OCI-LY7 (cell line): ENCODE measurements around the gene ZSCAN10. TPM values are rescaled to one million over a fixed set of nuclear protein-coding genes. Genes with fewer than 3 reads are reported as not detected.

Source experiments
- BruUV-seq: library from RNA; stranded (reverse); fragments of 400-500 nt; replicated peaks from 2 replicates; lab custom pipeline; 2021; lab: Mats Ljungman, UMichigan
- CTCF ChIA-PET: fragments of 300-600 bp; sonication (Branson Sonifier 250); formaldehyde crosslinking; loops from one replicate; lab custom pipeline; 2022; ENCODE audit warnings: antibody characterized with exemption; ENCODE audit not compliant: unreplicated experiment; lab: Charles Lee
- POLR2A ChIA-PET: fragments of 300-600 bp; sonication (Branson Sonifier 250); formaldehyde crosslinking; loops from one replicate; lab custom pipeline; 2022; ENCODE audit warnings: antibody characterized with exemption; lab: Charles Lee
- DNase-seq: peaks from one replicate; pipeline ENCODE4 v3.0.0-alpha.2; 2015; ENCODE audit warnings: low spot score
- H2AFZ ChIP-seq: fragments of 200-600 bp; sonication (generic), shearing (Covaris generic); 2 replicates; pipeline ENCODE4 v1.6.1; 2014; ENCODE audit warnings: mild to moderate bottlenecking, antibody characterized with exemption, low read length, moderate library complexity
- H3K27ac ChIP-seq: fragments of 200-600 bp; sonication (generic); 2 replicates; pipeline ENCODE4 v1.5.1; 2014; ENCODE audit warnings: mixed run types, low read depth, mild to moderate bottlenecking, moderate library complexity, low read length, inconsistent platforms; ENCODE audit not compliant: poor library complexity, severe bottlenecking
- H3K36me3 ChIP-seq: fragments of 200-600 bp; sonication (generic); 2 replicates; pipeline ENCODE4 v1.6.1; 2014; ENCODE audit warnings: mild to moderate bottlenecking, antibody characterized with exemption, low read length, moderate library complexity, mixed read lengths; ENCODE audit not compliant: insufficient read depth
- H3K4me1 ChIP-seq: fragments of 200-600 bp; sonication (generic); 2 replicates; pipeline ENCODE4 v1.5.1; 2014; ENCODE audit warnings: mild to moderate bottlenecking, low read length; ENCODE audit not compliant: insufficient read depth, poor library complexity, severe bottlenecking
- H3K4me2 ChIP-seq: fragments of 200-600 bp; sonication (generic); 2 replicates; pipeline ENCODE4 v1.6.1; 2014; ENCODE audit warnings: mild to moderate bottlenecking, low read length
- H3K4me3 ChIP-seq: fragments of 200-600 bp; sonication (generic); 2 replicates; pipeline ENCODE4 v1.5.1; 2014; ENCODE audit warnings: mild to moderate bottlenecking, low read depth, low read length; ENCODE audit not compliant: poor library complexity, severe bottlenecking
- H3K79me2 ChIP-seq: fragments of 200-600 bp; sonication (generic); 2 replicates; pipeline ENCODE4 v1.6.1; 2016; ENCODE audit warnings: low read depth, mild to moderate bottlenecking, low read length, moderate library complexity, mixed read lengths; ENCODE audit not compliant: insufficient read depth
- H3K9me2 ChIP-seq: fragments of 200-600 bp; sonication (generic); 2 replicates; pipeline ENCODE4 v1.6.1; 2016; ENCODE audit warnings: mild to moderate bottlenecking, low read length, mixed read lengths; ENCODE audit not compliant: insufficient read depth
- H3K9me3 ChIP-seq: fragments of 200-600 bp; sonication (generic); 2 replicates; pipeline ENCODE4 v1.6.1; 2014; ENCODE audit warnings: mild to moderate bottlenecking, mixed run types, low read length, mixed read lengths
- H4K20me1 ChIP-seq: fragments of 200-600 bp; sonication (generic); 2 replicates; pipeline ENCODE4 v1.6.1; 2014; ENCODE audit warnings: mild to moderate bottlenecking, antibody characterized with exemption, low read length, moderate library complexity, mixed read lengths; ENCODE audit not compliant: insufficient read depth
- EZH2phosphoT487 ChIP-seq: fragments of 200-600 bp; sonication (generic); IDR thresholded peaks from 2 replicates; pipeline ENCODE4 v1.6.1; 2018; ENCODE audit warnings: low read depth, borderline replicate concordance, mild to moderate bottlenecking, mixed run types, antibody characterized with exemption, low read length, moderate library complexity, mixed read lengths
- intact Hi-C: fragments of 100-400 bp; cut with micrococcal nuclease; formaldehyde crosslinking; loops from one replicate; pipeline ENCODE4 v1.10.0; 2022; ENCODE audit not compliant: unreplicated experiment
- total RNA-seq, 2 experiments: library from RNA; depleted of rRNA in 1 of 2; stranded (reverse); fragments of >200 nt in 1 of 2; shearing (Covaris generic) in 1 of 2; gene quantifications; 2 replicates each; pipeline ENCODE4 v1.2.3, GENCODE V29; 2014 to 2022
- TF ChIP-seq, protein P1 (sequence below): fragments of 200-600 bp; sonication (generic); conservative IDR thresholded peaks from 2 replicates; pipeline ENCODE4 v1.5.1; 2014; ENCODE audit warnings: mild to moderate bottlenecking, antibody characterized with exemption, low read length, moderate library complexity, mixed read lengths

The ZSCAN10 gene
- total RNA-seq, 2 experiments from 2014 or later: 0.09 to 0.49 TPM

DNA sequence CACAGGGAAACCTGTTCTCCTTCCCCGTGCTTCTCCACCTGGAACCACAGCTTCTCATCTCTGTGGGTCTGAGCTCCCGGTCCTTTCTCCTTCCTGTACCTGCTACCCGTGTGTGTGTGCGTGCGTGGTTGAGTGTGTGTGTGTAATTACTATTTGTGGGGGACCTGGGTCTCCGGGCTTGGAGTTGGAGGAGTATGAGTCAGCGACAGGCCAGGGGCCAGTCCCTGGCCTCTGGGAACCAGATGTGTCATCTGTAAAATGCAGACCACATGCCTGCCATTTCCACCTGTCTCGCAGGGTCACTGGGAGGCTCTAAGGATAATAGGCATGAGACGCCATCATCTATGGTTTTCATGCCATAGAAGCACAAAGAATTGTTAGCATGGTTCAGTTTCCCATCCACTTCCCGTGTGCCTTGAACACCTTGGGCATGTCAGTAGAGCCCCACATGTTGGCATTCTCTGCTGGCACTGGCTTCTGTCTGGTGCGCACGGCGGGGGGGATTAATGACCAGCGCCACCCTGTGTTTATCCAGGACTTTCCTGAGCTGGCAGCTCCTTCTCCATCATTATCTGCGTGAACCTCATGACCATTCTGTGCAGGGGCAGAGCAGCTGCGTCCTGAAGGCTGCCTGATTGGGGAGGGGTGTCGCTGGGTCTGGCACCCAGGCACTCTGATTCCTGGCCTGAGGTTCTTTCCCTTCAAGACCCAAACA is 14.8 kb upstream of the ZSCAN10 start:
- Histone ChIP-seq H2AFZ (no peak overlapping the region), H3K9me2 (no peaks in the 10 kb centered on the region), H3K27ac (no peak overlapping the region), H3K4me3 (no peak overlapping the region), H3K9me3 (no peaks in the 10 kb centered on the region), H3K4me1 (no peaks in the 10 kb centered on the region), H3K36me3 (no peaks in the 10 kb centered on the region), H4K20me1 (no peaks in the 10 kb centered on the region), H3K79me2 (no peaks in the 10 kb centered on the region), H3K4me2 (no peak overlapping the region)
- no peak for DNase-seq
- TF ChIP-seq EZH2phosphoT487: no peak
- TF ChIP-seq, protein P1, sequence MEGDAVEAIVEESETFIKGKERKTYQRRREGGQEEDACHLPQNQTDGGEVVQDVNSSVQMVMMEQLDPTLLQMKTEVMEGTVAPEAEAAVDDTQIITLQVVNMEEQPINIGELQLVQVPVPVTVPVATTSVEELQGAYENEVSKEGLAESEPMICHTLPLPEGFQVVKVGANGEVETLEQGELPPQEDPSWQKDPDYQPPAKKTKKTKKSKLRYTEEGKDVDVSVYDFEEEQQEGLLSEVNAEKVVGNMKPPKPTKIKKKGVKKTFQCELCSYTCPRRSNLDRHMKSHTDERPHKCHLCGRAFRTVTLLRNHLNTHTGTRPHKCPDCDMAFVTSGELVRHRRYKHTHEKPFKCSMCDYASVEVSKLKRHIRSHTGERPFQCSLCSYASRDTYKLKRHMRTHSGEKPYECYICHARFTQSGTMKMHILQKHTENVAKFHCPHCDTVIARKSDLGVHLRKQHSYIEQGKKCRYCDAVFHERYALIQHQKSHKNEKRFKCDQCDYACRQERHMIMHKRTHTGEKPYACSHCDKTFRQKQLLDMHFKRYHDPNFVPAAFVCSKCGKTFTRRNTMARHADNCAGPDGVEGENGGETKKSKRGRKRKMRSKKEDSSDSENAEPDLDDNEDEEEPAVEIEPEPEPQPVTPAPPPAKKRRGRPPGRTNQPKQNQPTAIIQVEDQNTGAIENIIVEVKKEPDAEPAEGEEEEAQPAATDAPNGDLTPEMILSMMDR: peak; percentile 35; the same call in 1 of the 2 replicates
- POLR2A ChIA-PET: no interaction called here
- no TSS peak for BruUV-seq
- CTCF ChIA-PET: no interaction called here
- intact Hi-C loops: no loop called here

DNA sequence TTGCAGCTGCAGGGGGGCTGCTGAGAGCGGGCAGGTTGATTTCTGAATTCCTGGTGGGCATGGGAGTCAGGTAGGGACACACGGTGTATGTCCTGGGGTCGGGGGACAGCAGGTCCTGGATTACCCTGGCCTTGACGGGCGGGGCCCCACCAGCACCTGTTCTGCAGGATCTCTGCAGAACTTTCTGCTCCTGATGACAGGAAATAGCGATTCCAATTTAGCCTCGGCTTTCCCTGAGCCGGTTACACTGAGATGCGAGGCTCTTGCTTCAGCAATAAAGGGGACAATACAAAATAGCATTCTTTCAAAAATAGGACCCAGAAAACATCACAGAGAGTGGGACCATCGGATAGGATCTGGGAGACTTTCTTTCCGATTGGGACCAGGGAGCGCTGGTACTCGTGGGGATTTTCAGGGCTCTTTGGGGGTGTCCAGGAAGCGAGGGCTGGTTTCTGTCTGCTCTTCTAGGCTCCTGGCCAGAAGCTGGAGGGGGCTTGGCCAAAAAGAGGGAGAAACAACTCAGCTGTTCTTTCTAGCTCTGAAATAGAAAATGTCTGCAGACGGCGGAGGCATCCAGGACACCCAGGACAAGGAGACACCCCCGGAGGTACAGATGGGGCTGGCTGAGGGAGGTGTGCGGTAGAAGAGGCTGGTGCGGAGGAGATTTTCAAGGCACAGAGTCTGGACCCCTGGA is 13.9 kb upstream of the ZSCAN10 start:
- no peaks in the 10 kb centered on the region for H4K20me1 ChIP-seq
- H3K79me2 ChIP-seq: no peaks in the 10 kb centered on the region
- H3K4me2 ChIP-seq: peak overlapping the region; percentile 48; the same call in 1 of the 2 replicates
- H2AFZ ChIP-seq: peak overlapping the region; percentile 1; the same call in 1 of the 2 replicates
- H3K4me1 ChIP-seq: no peaks in the 10 kb centered on the region
- H3K36me3 ChIP-seq: no peaks in the 10 kb centered on the region
- DNase-seq: no peak
- ChIA-PET POLR2A (no interaction called here), CTCF (no interaction called here)
- H3K4me3 ChIP-seq: peak overlapping the region; percentile 59
- no peak overlapping the region for H3K27ac ChIP-seq
- BruUV-seq: no TSS peak
- TF ChIP-seq, protein P1: no peak
- no peak for TF ChIP-seq EZH2phosphoT487
- intact Hi-C loops: no loop called here
- H3K9me3 ChIP-seq: no peaks in the 10 kb centered on the region
- H3K9me2 ChIP-seq: no peaks in the 10 kb centered on the region
